ENCODE measurements around the gene AZGP1.
"Not testable (repeated sequence)": the region's sequence is repeated elsewhere in the genome, so short reads cannot be mapped to it uniquely, and the experiment has no call there.

The AZGP1 gene

GRCh38 chr7:99984593-99984992, 8.8 kb upstream of the AZGP1 start:
- FAIRE-seq (no peak), DNase-seq (ENCODE audit: insufficient read length, low spot score) (no peak)
- no peak for TF ChIP-seq POLR2A (IDR thresholded peaks at IDR 0.05; ENCODE audit: low read depth, low read length)

GRCh38 chr7:99981066-99981465, 5.2 kb upstream of the AZGP1 start:
- FAIRE-seq; DNase-seq (ENCODE audit: insufficient read length, low spot score): not testable (repeated sequence)

GRCh38 chr7:99980448-99980872, 4.6 kb upstream of the AZGP1 start:
- FAIRE-seq; DNase-seq (ENCODE audit: insufficient read length, low spot score): not testable (repeated sequence)

DNA sequence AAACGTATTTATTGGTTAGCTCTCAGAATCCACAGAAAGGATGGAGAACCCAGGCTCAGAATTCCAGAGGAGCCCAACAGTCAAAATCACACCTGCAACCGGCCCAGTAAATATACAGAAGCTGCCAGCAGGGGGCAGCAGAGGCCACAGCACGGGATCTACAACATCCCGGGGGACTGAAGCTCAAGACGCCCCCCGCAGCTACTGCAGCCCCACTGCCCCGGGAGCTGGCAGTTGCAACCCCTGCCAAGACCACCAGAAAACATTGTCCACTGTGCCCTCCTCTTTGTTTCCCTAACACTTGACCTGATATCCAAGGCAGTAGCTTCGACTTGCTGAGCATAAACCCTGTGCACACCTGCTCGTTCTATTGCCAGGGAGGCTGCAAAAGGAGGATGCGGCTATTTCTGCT, 4.0 kb upstream of the AZGP1 start:
- FAIRE-seq: not testable (repeated sequence)

DNA sequence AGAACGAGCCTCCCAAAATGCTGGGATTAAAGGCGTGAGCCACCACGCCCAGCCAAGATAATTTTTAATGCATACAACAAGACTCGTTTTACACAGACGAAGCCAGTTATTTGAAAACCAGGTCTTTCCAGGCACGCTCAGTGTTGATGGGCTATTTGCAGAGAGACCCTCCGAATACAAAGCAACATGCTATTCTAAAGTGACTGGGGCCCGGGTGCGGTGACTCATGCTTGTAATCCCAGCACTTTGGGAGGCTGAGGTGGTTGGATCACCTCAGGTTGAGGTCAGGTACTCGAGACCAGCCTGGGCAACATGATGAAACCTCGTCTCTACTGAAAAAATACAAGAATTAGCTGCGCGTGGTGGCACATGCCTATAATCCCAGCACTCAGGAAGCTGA, 795 bp upstream of the AZGP1 start:
- FAIRE-seq (no peak), DNase-seq (ENCODE audit: insufficient read length, low spot score) (no peak)
- no peak for TF ChIP-seq POLR2A (IDR thresholded peaks at IDR 0.05; ENCODE audit: low read depth, low read length)

More for the DNA sequence above, 4.0 kb upstream of the AZGP1 start:
- DNase-seq (ENCODE audit: insufficient read length, low spot score): not testable (repeated sequence)

- DNase-seq (ENCODE audit: insufficient read length, low spot score) (no peak), FAIRE-seq (no peak)
- TF ChIP-seq POLR2A (IDR thresholded peaks at IDR 0.05; ENCODE audit: low read depth, low read length): no peak
Measured at GRCh38 chr7:99974681-99975080, 1.1 kb downstream of the AZGP1 start.

DNA sequence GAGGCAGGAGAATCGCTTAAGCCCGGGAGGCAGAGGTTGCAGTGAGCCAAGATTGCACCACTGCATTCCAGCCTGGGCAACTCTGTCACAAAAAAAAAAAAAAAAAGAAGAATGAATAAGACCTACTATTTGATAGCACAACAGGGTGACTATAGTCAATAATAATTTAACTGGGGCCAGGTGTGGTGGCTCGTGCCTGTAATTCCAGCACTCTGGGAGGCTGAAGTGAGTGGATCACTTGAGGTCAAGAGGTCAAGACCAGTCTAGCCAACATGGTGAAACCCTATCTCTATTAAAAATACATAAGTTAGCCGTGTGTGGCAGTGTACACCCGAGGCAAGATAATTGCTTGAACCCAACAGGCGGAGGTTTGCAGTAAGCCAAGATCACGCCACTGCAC, 2.0 kb downstream of the AZGP1 start:
- not testable (repeated sequence) for FAIRE-seq; DNase-seq (ENCODE audit: insufficient read length, low spot score)

DNA sequence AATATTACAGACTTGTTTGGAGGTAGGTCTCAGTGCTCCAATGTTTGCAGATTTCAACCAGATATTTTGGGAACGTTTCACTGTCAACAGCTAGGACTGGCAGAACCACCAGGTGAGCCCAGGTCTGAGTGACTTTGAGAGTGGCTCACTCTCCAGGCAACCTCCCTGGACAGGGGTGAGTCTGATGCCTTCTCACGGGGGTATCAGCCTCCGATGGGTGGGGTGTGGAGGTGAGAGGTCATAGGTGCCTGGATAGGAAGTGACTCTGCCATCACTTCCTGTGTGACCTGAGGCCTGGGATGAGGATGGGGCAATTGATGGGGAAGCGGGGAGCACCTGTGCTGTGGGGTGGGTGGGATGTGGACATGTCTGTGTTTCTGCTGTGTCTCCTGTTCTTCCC, 4.6 kb downstream of the AZGP1 start:
- TF ChIP-seq POLR2A (IDR thresholded peaks at IDR 0.05; ENCODE audit: low read depth, low read length): no peak
- no peak for FAIRE-seq
- DNase-seq (ENCODE audit: insufficient read length, low spot score): no peak

DNA sequence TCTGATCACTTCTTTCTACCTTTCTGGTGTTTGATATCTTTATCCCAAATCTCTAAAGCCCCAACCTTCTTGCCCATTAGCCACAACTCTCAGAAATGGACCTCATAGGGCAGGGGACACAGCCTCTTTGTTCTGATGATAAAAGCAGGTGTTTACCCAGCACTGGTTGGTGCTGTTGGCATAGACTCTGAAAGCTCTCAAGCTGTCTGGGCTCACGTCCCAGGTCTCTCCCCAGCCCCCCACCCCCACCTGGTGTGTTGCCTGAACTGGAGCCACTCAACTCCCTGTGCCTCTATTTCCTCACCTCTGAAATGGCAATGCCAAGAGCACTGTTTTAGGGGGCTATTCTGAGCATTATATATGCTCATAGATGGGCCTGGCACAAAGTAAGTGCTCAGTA, 6.0 kb downstream of the AZGP1 start:
- not testable (repeated sequence) for DNase-seq (ENCODE audit: insufficient read length, low spot score); FAIRE-seq

DNA sequence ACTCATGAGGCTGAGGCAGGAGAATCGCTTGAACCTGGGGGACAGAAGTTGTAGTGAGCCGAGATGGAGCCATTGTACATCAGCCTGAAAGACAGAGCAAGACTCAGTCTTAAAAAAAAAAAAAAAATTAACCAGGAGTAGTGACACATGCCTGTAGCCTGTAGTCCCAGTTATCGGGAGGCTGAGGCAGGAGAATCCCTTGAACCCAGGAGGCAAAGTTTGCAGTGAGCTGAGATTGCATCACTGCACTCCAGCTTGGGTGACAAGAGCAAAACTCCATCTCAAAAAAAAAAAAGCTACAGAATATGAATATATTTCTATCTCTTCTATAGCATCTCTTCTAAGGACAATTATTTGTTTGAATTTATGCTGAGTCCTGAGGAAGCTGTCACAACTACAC, 6.5 kb downstream of the AZGP1 start:
- no peak for TF ChIP-seq POLR2A (IDR thresholded peaks at IDR 0.05; ENCODE audit: low read depth, low read length)
- no peak for DNase-seq (ENCODE audit: insufficient read length, low spot score)
- no peak for FAIRE-seq

DNA sequence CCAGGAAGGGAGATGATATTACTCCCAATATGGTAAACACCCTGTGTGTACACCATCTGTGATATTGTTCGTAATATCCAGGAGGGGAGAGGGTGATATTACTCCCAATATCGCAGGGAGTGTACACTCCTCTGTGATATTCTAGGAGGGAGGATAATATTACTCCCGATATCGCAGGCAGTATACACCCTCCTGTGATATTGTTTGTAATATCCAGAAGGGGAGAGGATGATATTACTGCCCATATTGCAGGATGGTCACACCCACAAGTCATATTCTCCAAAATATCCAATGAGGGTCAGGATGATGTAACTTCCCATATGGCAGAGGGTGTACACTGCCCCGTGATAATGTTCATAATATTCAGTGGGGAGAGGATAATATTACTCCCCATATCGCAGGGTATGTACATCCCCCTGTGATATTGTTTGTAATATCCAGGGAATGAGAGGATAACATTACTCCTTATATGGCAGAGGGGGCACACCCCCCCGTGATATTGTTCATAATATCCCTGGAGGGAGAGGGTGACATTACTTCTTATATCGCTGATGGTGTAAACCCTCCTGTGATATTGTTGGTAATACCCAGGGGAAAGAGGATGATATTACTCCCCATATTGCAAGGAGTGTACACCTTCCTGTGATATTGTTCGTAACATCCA, 17.1 kb downstream of the AZGP1 start:
- FAIRE-seq (no peak), DNase-seq (ENCODE audit: insufficient read length, low spot score) (no peak)
- TF ChIP-seq POLR2A (IDR thresholded peaks at IDR 0.05; ENCODE audit: low read depth, low read length): no peak

DNA sequence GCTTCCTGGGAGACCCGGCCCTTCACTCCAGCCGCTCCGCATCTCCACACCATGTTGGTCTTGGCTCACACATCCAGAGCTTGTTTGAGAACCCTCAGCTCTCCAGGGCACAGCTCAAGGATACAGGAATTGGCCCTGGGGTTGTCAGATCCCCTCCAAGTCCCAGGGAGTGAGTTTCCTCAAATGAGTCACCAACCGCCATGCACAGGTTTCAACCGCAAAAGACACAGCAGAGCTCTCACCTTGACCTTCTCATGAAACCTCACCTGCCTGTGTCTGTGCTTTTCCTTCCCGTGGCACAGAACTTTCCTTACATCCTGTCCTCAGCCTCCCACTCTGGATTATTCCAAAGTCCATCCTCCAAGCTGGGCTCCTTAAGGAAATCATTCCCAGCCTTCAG, 20.6 kb downstream of the AZGP1 start:
- no peak for FAIRE-seq
- TF ChIP-seq POLR2A (IDR thresholded peaks at IDR 0.05; ENCODE audit: low read depth, low read length): no peak
- no peak for DNase-seq (ENCODE audit: insufficient read length, low spot score)

- not testable (repeated sequence) for FAIRE-seq; DNase-seq (ENCODE audit: insufficient read length, low spot score)
Measured at GRCh38 chr7:99954643-99955042, 21.2 kb downstream of the AZGP1 start.

- FAIRE-seq: no peak
- no peak for TF ChIP-seq POLR2A (IDR thresholded peaks at IDR 0.05; ENCODE audit: low read depth, low read length)
- DNase-seq (ENCODE audit: insufficient read length, low spot score): no peak
Measured at GRCh38 chr7:99953649-99954048, 22.2 kb downstream of the AZGP1 start.

GRCh38 chr7:99952649-99953048, 23.2 kb downstream of the AZGP1 start:
- not testable (repeated sequence) for DNase-seq (ENCODE audit: insufficient read length, low spot score); FAIRE-seq

DNA sequence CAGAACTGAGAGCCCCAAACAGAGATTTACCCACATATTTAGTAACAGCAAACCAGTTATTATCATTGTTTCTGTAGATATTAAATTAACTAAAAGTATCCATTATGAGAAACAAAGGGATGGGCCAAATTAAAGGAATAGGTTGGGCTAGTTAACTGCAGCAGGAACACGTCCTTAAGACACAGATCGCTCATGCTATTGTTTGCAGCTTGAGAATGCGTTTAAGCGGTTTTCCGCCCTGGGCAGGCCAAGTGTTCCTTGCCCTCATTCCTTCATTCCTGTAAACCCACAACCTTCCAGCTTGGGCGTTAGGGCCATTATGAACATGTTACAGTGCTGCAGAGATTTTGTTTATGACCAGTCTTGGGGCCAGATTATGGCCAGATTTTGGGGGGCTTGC, 25.0 kb downstream of the AZGP1 start:
- not testable (repeated sequence) for FAIRE-seq; DNase-seq (ENCODE audit: insufficient read length, low spot score)
